ENCODE data around the gene JDP2.

The JDP2 gene

GRCh38 chr14:75438486-75439080 lies 10.8 kb downstream of the JDP2 start:
- FAIRE-seq, result no peak

GRCh38 chr14:75439989-75440388 lies 12.2 kb downstream of the JDP2 start:
- FAIRE-seq, result no peak

- FAIRE-seq, result no peak
Measured at GRCh38 chr14:75440733-75441477, 13.1 kb downstream of the JDP2 start.

GRCh38 chr14:75441728-75442127 lies 13.9 kb downstream of the JDP2 start:
- FAIRE-seq, result no peak

DNA sequence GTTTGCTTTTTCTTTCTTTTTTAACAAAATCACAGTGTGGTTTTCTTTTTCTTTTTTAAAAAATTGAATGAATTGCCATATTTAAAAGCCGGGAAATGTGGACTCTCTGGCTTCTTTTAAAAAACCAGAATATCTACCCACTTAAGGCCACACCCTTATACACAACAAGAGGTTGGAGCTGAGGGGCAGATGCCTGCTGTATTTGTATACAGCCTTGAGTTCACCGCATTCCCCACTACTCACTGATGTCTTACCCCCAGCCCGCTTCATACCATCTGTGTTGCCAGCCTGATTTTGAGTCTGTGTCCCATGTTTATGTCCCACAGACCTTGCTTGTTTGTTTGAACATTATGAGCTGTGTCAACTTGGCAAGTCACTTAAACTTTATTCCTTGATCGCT lies 14.3 kb downstream of the JDP2 start:
- no peak for FAIRE-seq

GRCh38 chr14:75442642-75443041 lies 14.8 kb downstream of the JDP2 start:
- FAIRE-seq, result no peak

DNA sequence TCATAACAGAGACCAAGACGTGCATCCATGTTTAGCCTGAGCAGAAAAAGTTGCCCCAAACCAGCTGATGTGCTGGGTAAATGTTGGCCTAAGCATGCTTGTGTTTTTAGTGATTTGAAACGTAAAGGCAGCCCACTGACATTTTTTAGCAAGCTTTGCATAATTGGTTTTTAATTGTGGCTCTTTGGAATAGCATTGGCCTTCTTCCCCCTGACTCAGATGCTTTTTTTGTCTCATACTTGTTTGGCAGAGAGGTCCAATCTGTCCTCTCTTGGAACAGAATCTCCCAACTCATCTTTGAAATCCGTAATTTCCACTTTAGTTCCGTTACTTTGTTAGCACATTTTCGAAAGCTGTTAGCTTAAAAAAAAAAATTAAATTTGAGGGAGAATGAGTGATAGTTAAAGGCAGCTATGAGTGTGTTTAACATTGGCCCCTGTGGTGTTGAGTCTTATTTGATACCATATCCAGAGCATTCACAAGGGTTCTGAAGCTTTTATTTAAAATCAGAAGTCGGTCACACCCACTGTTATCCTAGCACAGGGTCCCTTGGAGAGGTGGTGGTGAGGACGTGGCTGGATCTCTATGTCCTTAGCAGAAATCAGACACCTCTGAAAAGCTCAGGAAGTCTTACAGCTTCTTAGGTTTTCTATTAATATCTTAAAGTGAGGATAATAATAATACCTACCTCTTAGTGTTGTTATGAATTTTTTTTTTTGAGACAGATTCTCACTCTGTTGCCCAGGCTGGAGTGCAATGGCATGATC lies 15.6 kb downstream of the JDP2 start:
- FAIRE-seq, result no peak

DNA sequence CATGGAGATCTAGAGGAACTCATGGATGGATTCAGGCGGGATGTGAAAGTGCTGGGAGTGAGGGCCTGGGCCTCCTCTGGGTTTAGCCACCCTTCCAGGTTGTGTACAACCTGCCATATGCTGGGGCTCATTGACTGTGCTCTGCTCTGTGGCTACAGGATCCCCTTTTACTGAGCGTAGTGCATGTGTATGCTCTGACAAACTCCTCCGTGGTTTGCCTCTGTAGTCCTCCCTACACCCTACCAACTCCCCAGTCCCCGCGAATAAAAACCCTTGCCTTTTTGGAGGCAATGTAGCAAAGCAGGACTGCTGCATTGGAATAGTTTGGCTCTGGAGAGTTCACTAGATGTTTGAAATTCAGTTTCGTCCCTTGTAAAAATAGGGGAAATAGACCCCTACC lies 17.4 kb downstream of the JDP2 start:
- FAIRE-seq, result no peak

- FAIRE-seq, result no peak
Measured at GRCh38 chr14:75445963-75446362, 18.1 kb downstream of the JDP2 start.

DNA sequence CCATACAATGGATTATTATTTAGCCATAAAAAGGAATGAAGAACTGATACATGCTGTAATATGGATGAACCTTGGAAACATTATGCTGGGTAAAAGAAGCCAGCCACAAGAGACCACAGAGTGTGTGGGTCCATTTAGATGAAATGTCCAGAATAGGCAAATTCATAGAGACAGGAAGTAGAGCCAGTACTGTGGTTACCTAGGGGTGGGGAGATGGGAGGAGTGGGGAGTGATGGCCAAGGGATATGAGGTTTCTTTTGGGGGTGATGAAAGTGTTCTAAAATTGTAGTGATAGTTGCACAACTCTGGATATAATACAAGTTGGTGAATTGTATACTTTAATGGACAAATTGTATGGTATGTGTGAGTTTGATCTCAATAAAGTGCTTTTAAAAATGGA lies 18.6 kb downstream of the JDP2 start:
- FAIRE-seq, result no peak

DNA sequence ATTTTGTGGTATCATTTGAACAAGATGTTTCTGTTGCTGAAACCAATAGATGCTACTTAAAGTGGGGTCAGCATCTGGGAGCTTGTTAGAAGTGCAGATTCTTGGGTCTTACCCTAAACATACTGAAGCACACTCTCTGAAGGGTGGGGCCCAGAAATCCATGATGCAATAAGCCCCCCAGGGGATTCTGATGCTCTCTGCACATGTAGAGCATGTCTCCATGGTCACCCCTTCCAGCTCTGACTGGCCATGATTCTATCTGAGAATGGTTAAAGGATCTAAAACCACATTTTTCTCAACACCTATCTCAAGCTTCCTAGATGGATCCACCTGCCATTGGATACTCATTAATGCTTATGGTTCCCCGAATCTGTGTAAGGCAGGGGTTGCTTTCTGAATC lies 20.4 kb downstream of the JDP2 start:
- no peak for FAIRE-seq

DNA sequence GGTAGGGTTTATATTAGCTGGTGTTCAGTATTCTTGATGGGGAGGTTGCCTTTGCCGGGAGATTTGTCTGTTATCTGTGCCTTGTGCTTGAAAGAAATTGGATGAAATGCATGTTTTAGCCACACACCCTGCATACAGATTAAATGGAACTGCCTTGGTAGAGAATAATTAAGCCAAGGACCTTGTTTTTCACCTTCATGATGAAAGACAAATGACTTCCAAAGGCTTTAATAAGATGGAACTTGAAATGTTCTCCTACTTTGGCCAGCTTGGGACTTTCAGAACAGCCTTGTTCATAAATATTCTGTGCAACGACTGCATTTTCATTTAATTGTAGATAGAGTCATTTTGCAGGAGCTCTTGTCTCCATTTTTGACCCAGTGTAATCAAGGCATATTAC lies 21.2 kb downstream of the JDP2 start:
- FAIRE-seq, result no peak

GRCh38 chr14:75449696-75450095 lies 21.9 kb downstream of the JDP2 start:
- FAIRE-seq, result no peak

DNA sequence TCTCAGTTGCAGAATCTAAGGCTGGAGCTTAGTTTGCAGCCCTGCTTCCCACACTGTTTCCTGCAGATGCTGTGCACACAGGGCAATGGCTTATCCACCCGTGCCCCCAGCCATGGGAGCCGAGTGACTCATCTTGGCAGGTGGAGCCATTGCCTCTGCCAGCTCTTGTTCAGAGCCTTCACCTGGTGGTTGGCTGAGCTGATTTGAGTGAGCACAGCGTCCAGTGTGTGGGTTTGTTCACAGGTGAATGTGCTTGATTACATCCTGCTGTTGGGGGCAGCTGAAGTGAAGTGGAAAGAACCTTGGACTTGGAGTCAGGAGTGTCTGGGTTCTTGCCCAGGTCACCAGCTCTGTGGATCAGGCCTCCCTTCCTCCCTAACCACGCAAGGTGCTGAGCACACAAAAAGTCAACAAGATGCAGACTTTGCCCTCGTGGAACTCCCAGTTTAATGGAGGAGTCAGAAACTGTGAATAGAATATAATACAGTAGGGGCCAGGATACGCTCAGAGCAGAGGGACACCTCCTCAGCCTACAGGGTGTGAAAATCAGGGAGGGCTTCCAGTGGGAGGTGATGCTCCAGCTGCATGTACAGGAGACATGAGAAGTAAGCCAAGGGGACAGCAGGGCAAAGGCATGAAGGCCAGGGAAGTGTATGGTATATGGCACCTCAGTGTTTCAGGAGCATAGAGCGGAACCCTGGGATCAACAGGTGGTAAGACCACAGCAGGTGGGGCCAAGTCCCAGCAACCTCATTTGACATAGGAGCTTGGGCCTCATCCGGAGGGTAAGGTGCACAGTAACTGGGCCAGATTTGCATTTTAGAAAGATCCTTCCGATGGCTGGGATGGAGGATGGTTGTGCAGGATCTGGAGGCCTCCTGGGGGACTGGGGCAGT lies 22.8 kb downstream of the JDP2 start:
- FAIRE-seq, result no peak

GRCh38 chr14:75452324-75452723 lies 24.5 kb downstream of the JDP2 start:
- no peak for FAIRE-seq

- FAIRE-seq, result no peak
Measured at GRCh38 chr14:75452900-75453816, 25.3 kb downstream of the JDP2 start.

DNA sequence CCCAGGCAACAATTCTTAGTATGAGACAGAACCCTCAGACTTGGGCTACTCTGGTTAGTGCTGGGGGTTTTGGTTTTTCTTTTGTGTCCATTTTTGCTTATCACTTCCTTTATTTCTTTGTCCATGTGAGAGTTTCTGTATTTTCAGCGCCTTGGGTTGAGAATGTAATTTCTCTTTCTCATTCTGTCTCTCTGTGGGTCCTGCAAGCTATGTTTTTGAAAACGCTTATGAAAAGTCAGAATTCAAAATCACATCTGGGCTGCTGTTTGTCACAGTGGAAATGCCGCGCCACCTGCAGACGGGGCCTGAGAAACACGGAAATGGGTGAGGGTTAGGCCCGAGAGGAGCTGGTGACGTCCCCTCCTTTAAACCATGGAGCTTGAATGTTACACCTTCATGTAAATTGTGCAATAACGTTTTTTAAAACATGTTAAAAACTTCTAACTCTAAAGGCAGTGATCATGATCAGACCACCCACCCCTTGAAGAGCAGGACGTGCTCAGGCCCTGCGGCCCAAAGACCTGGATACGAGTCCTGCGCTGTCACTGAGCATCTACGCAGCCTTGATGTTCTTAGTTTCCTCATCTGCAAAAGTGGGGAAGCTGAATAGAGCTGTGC lies 26.1 kb downstream of the JDP2 start:
- FAIRE-seq, result no peak

- FAIRE-seq, result no peak
Measured at GRCh38 chr14:75454963-75455546, 27.2 kb downstream of the JDP2 start.

DNA sequence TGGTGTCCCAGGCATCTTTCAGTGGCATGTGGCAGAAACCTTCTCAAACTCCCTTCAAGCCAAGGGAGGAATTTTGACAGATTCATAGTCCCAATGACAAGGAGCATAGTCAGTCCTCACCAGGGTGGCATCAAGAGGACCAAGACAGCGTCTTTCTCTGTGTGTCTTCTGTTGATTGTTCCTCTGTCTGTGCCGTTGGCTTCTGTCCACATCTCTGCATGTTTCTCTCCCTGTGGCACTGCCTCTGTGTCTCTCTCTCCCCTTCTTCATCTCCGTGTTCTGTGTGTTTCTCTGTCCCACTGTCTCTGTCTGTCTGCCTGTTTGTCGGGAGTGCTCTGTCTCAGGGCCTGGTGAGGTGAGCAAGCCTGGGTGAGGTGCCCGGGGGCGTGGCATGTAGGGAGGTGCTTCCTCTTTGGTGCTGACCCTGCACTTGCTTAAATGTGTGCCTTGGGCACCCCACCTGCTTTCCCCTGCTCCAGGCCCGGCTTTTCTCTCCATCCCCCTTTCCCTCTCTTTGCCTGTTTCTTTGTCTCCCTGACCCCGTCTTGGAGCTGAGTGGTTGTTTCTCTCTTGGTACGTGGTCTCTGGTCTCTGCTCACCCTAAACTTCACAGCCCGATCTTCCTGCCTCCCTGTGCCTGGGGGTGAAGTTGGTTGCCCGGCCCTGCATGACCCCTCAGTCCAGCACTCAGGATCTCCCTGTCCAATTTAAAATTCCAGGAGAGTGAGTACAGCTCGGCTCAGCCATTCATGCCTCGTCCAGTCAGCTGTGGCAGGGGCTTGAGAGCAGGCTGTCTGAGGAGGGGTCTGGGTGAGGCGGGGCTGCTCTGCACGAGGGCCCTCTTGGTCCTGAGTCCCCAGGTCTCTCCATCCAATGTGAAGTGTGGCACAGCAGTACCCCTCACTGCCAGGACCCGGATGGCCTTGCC lies 28.5 kb downstream of the JDP2 start:
- no peak for FAIRE-seq

DNA sequence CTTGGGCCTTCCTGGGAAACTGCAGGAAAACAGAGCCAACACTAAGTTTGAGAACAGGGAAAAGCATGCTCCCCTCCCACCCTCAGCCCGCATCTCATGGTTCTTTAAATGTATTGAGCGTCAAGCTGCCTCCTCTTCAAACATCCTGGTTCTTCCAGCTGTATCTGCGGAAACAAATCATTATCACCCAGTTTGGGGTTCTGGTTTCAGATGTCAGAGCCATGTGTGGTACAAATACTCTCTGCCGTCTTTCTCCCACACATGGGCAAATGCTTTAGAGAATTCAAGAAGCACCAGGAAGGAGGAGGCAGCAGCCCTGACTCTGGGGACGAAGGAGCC lies 29.1 kb downstream of the JDP2 start:
- FAIRE-seq, result no peak

Data from TTC549 (cell line).